Breast epithelium (tissue), 3 donors: Measurements from ENCODE around the gene NEUROD2.

Source experiments
- CTCF ChIP-seq, 3 donors: fragments of 450-650 bp; IDR thresholded peaks; one replicate each; pipeline ENCODE4 v1.5.1; 2016 to 2017; ENCODE audit warnings: antibody characterized with exemption in 3 of 3, mild to moderate bottlenecking in 3 of 3, moderate library complexity in 3 of 3
- POLR2A ChIP-seq: fragments of 450-650 bp; IDR thresholded peaks from one replicate; pipeline ENCODE4 v1.6.1; 2016; ENCODE audit warnings: antibody characterized with exemption, mild to moderate bottlenecking, moderate library complexity

GRCh38 chr17:39599004-39599664 is 8.6 kb downstream of the NEUROD2 start:
- TF ChIP-seq CTCF (IDR thresholded peaks at IDR 0.05) (no peak), POLR2A (no peak)
